NCI-H146 (cell line): ENCODE data around the gene AMACR.
A peak's percentile ranks its signal among the peaks of the same experiment; 100 is the strongest.

Experiments
- DNase-seq: peaks from one replicate; lab custom pipeline; 2025; lab: John Stamatoyannopoulos, UW

The AMACR gene

DNA sequence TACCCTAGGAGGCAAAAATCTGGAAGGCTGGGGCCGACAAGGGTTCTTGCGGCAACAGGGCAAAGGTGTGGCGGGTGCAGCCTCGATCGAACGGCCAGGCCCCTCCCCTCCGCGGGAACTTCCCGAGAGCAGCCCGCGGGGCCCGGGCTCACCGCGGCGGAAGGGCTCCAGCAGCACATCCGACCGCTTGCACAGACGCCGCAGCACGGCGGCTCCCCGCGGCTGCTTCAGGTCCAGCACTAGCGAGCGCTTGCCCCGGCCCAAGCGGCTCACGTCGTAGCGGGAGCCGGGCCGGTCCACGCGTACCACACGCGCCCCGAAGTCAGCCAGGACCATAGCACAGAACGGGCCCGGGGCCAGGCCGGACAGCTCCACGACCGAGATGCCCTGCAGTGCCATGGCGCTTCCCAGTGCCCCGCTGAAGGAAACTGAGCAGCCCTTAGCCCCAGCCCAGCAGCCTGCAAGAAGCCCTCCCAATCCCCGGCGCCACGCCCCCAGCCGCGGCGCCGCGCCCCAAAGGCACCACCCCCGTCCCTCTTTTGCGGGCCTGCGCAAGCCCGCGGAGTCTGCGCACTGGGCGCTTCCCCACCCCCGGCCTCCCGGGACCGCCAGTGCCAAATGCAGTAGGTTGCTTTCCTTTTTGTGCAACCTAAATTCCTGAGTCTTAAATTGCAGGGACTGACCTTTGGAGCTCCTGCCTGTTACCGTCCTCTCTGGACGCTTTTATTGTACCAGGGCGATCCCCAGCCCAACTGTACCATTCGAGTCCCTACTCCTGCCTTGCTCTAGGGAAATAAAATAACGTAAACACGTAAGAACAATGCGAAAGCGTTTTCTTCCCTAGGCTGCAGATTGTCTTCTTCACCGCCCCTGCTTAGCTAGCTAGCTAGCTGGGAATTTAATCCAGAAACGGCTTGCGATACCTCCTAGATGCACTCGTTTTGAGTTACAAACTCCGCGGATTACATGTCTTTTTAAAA, at the start of gene AMACR:
Gene AMACR, minus strand, starts transcription at position 430 of the 980 bp plus-strand sequence. Its CDS starts 31 bp downstream, at position 399.
- peak; percentile 96 for DNase-seq

GRCh38 chr5:34057569-34057968, 49.7 kb upstream of the AMACR start:
- DNase-seq = no peak

- DNase-seq = no peak
Measured at GRCh38 chr5:34057118-34057517, 49.3 kb upstream of the AMACR start.

GRCh38 chr5:34055667-34056066, 47.8 kb upstream of the AMACR start:
- DNase-seq = no peak

DNA sequence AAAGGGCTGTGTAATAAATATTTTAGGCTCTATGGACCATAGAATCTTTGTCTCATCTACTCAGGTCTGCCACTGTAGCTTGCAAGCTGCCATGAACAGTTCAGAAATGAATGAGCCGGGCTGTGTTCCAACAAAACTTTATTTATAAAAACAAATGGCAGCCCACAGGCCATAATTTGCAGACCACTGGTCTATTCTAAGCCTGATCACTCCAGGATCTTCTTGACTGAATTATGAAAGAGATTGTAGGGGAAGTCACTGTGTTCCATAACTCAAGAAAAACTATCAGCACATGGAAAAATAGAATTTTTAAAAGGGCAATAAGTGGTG, 46.5 kb upstream of the AMACR start:
- no peak for DNase-seq

GRCh38 chr5:34053571-34054399, 45.9 kb upstream of the AMACR start:
- no peak for DNase-seq

DNA sequence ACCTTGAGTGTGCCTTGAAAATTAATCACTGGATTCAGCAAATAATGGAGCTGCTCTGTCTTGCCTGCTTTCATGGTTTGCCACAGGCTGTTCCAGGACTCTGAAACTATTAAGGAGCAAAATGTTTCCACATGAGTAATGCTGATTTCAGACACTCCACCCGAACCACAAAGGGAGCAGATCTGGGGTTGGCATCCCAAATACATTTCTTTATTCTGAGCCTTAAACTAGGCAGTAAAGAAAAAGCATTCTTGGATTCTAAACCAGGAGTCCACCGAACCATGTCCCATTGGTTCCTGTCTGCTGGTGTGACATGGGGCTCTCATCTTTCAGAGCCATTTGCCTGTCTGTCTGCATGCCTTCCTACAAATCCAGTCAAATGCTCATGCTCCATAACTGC, 45.3 kb upstream of the AMACR start:
- DNase-seq = no peak

- no peak for DNase-seq
Measured at GRCh38 chr5:34051374-34051980, 43.6 kb upstream of the AMACR start.

DNA sequence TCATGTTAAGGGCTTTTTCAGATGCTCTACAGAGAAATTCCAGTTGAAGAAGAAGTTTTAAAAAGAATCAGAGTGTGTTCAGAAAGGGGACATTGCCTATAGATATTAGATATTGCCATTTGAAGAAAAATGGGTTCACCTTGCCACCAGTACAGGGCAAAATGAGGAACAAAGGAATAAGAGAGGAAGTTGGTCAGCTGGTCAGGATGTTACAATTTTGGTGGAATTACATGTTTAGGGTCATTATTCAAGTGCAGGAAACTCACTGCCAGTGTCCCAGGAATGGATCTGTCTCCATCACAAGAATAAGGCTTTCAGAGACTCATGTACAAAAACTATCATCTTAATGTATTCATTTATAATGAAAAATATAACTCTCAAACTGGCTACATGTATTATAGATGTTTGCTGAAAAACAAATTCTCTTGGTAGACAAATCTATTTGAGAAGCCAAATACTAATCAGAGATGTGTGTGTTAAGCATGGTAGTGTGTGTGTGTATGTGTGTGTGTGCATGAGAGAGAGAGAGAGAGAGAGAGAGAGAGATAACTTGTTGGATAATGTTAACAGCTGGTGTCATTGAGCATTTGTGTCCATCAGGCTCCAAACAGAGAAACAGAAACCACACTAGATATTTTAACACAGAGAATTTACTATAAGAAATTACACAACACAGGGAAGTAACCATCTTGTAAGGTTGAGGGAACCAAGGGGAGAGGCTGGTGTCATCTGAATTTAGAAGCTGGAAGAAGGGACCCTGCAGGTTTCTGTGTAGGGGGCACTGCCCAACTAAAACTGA, 40.1 kb upstream of the AMACR start:
- no peak for DNase-seq

DNA sequence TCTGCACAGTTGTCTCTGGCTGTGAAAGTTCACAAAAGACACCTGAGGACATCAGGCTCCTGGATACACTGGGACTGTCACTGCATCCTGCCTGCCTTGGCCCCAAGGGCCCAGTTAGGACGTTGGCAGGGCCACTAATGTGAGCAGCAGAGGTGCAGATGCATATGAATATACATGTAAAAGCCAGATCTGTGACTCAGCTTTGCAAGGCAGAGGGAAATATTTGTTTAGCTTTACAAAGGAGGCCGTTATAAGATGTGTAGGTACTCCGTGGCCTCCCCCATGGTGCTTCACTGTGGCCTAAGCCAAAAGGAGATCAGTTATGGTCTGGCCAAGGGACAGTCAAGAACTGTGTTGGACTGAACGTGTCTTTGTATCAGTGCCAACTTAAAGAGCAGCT, 39.3 kb upstream of the AMACR start:
- DNase-seq = no peak

DNA sequence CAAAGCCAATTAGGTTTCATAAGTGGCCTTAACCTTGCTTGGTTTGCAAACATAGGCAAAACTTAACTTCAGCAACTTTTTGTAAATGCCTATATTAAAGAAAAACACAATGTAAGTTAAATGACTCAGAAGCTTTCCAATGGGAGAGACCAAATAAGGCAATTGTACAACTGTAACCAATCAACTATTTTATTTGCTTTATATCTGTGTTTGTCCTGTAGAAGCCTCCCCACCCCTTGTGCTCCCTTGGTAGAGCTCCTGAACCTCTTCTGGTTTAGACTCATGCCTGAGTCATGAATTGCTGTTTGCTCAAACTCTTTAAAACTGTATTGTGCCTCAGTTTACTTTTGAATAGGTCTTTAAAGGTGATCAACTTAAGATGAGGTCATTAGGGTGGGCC, 38.1 kb upstream of the AMACR start:
- no peak for DNase-seq

- no peak for DNase-seq
Measured at GRCh38 chr5:34045023-34045422, 37.2 kb upstream of the AMACR start.

DNA sequence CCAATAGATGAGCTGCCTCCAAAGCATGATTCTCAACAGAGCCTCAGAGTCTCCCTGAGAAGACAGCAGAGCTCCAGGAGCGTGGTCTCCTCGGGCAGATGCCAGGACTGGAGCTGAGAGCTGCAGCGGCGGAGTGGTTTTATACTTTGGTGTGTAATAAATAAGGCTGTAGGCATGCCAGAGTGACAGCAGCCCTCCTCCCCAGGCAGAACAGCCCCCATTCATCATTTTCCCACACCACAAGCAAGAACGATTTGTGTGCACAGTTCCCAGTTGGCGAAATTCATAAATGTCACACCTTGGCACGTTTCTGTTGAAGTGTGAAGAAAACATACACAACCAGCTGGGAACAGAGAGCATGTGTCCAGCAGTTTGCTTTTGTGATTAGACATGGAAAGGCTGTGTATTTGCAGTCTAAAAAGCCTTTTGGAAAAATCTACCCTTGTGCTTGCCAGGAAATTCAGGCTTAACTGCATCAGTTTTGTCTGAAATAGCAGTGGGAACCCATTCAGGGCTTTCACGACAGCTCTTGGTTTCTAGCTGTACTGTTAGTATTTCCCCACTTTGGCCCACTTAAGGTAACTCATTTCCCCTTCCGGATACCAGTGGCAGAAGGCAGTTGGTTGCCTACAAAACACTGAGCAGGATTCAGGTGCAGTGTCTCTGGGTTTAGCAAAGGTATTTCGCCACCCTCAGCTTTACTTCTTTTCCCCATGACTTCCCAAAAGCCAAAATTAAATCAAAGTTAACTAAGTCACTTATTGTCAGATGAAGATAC, 35.4 kb upstream of the AMACR start, which contains the start of gene C1QTNF3:
Gene C1QTNF3, minus strand, starts transcription at position 115 of the 778 bp plus-strand sequence. Its CDS starts 88 bp downstream, at position 27.
- no peak for DNase-seq

GRCh38 chr5:34042321-34042720, 34.5 kb upstream of the AMACR start:
- no peak for DNase-seq

GRCh38 chr5:34041247-34041972, 33.6 kb upstream of the AMACR start:
- DNase-seq = no peak

- DNase-seq = no peak
Measured at GRCh38 chr5:34040472-34040871, 32.6 kb upstream of the AMACR start.

GRCh38 chr5:34039398-34040157, 31.7 kb upstream of the AMACR start:
- no peak for DNase-seq

- no peak for DNase-seq
Measured at GRCh38 chr5:34038838-34039237, 31.0 kb upstream of the AMACR start.

DNA sequence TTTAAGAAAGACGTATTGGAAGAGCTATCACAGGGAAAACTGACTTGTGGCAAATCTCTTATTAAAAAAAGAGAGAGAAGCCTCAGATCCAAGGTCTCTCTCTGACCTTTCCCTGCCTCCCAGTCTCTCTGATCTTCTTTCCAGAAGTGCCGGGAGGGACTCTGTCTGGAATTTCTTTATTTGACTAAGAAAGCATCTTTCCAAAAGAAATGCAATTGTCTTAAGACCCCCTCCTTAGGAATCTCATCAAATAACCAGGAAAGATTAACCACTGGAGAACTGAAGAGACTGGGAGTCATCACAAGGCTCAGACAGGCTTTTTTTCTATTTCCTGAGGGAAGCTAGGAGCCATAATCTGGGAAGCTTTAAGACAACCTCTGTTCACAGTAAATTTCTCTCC, 30.5 kb upstream of the AMACR start:
- no peak for DNase-seq
